GM21576 (cell line): Measurements from ENCODE around the gene RPL31.
"Not testable (repeated sequence)": the region's sequence is repeated elsewhere in the genome, so short reads cannot be mapped to it uniquely, and the experiment has no call there.

Experiments used
- ATAC-seq: cut with Tn5 transposase; IDR thresholded peaks from one replicate; pipeline ENCODE4 v1.9.1; 2021; ENCODE audit warnings: mild to moderate bottlenecking, moderate library complexity; ENCODE audit not compliant: unreplicated experiment

RPL31 gene

DNA sequence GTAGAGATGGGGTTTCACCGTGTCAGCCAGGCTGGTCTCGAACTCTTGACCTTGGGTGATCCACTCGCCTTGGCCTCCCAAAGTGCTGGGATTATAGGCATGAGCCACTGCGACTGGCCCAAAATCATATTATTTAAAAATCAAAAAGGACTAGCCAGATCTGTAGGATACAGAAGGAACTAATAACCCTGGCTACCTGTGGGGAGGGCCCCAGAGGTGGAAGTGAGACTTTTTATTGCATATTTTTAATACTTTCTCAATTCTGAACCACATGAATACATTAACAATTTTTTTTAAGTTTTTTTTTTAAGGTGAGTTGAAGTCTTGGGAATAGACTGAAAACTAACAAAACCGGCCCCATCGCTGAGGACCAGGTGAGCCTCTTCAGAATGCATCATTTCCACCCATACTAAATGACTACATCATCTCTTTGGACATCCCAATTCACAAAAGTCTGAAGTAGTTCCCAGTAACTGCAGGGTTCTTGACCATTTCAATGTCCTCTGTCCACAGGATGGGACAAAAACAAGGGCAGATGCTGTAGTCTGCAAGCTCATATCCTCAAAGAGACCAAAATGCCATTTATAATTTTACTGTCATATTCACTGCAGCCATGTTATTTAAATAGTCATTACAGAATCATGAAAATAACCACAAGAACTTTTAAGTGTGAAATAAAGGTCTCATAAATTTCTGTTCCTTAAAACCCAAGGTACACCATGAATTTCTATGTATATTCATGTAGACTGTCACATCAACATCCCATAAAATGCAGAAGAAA, 21.4 kb downstream of the RPL31 start:
- ATAC-seq = no peak

DNA sequence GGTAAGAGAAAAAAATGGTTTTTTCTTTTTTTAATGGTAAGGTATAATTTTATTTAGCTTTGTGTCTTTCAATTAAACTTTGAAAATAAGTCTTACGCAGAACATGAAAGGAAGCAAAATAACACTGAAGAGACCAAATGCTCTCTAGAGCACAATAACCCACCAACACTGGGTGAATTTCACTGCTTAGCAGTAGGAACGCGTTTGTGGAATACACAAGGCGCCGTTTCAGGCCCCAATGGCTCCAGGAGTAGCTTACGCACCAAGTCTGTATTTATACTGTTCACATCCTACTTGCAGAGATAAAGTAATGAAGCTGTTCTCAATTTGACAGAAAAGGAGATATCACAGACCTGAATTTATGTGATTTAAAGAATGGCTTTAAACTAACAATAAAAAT, 23.5 kb downstream of the RPL31 start:
- ATAC-seq = no peak

- ATAC-seq = no peak
These were observed 24.2 kb downstream of the RPL31 start for GRCh38 chr2:101026253-101026701.

- no peak for ATAC-seq
These were observed 24.9 kb downstream of the RPL31 start for GRCh38 chr2:101026923-101027469.

GRCh38 chr2:101027852-101028251, 25.8 kb downstream of the RPL31 start:
- no peak for ATAC-seq

DNA sequence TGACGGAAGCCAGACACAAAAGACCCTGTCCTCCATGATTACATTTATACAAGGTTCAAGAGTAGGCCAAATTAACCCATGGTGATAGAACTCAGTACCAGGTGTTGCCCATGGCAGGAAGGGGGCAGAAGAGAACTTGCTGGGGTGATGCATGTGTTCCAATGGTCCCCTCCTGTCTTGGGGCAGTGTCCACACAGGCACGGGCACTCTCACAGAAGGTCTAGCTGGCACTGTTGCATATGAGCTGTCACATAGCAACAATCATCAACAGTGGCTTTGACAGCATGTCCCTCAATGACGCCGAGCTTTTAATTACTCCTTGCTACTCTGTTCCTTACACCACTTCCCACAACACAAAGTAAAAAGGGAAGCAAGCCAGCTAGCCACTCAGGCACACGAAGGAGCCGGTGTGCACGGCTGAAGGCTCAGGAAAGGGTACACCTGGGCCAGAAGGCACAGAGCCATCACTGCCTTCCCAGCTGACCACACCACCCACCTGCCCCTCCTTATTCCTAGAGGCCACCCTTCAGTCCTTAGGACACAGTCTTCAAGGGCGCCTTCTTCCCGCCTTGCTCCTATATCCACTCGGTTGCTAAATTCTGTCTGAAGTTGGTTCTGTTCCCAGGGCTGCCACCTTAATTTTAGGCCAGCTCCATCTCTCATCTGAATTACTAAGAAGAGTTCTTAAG, 28.9 kb downstream of the RPL31 start:
- ATAC-seq = no peak

- no peak for ATAC-seq
These were observed 30.1 kb downstream of the RPL31 start for GRCh38 chr2:101032084-101032776.

- no peak for ATAC-seq
These were observed 34.5 kb downstream of the RPL31 start for GRCh38 chr2:101036562-101036961.

DNA sequence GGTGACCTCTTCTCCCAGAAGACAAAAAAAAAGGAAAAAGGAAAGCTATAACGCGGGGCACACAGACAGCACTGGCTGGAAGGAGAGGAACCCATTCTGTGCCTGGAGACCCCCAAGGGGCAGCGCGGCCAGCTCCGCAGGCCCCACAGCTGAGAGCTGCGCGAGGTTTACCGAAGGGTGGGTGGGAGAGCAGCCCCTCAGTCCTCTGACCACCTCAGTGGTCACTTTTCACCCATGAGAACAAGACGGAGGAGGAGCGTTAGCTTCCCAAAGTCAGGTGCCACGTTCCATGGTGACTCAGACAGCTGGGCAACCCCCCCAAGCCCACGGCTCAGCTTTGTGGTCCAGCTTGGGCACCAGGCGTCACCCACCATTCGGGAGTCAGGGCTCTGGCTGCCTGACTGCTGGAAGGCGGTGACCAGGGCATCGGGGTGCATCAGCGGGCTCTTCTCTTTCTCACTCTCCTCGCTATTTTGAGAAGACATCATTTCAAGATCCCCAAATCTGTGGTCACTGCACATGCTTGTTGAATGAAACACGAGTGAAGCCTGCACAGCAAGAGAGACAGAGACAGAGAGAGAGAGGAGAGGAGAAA, 35.2 kb downstream of the RPL31 start:
- ATAC-seq = no peak

GRCh38 chr2:101038455-101039255, 36.6 kb downstream of the RPL31 start:
- ATAC-seq = no peak

DNA sequence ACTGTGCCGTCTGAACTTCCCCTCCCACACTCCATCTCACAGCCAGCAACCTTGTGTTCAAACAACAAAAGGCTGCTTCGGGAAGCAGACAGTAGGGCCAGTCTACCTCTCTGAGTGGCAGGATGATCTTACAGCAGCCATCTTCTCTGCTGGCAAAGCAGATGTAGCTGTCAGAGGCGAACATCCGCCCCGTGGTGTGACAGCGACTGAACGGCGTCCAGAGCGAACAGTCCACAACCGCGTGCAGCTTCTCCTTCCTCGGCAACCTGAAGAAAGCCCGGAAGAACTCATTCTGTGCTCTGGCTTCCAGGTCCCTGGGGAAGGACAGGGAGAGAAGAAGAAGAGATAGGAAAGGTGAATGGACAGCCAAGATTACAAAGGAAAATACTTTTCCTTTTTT, 38.0 kb downstream of the RPL31 start:
- no peak for ATAC-seq

DNA sequence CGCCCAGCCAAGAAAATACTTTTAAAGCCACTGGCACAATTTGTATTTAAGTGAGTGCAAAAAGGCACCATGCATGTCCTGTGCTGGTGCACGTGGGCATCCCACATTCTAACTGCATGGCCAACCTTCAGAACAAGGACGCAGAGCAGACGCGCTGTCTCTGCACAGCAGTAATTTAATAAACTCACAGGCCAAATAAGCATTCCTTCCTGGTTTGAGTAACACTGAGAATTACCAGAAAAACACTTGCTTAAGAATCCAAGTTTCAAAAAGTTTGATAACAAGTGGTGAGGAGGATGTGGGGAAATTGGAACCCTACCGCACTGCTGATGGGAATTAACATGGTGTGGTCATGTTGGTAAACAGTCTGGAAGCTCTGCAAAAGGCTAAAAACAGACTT, 38.7 kb downstream of the RPL31 start:
- no peak for ATAC-seq

- no peak for ATAC-seq
These were observed 39.3 kb downstream of the RPL31 start for GRCh38 chr2:101041413-101041812.

DNA sequence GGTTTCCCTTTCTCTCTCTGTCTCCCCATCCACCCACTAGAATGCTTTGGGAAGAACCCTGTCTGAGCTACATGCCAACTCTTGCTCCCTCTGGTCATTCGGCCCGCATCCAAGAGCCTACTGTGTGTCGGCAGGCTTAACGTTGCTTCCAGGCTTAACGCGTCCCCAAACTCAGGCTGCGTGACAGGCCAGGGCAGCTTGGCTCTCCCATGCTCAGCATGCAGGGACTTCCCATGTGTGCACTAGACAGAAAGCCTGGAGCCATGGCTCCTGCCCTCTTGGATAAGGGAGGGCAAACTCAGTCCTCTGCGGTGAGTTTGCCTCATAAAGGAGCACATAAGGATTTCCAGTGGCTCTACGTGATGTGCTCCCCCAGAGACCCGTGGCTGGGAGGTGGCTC, 43.2 kb downstream of the RPL31 start:
- no peak for ATAC-seq

- no peak for ATAC-seq
These were observed 45.1 kb downstream of the RPL31 start for GRCh38 chr2:101047075-101047766.

- ATAC-seq = no peak
These were observed 45.7 kb downstream of the RPL31 start for GRCh38 chr2:101047774-101048173.

GRCh38 chr2:101048756-101049155, 46.7 kb downstream of the RPL31 start:
- no peak for ATAC-seq

GRCh38 chr2:101050886-101051285, 48.8 kb downstream of the RPL31 start:
- ATAC-seq = not testable (repeated sequence)

DNA sequence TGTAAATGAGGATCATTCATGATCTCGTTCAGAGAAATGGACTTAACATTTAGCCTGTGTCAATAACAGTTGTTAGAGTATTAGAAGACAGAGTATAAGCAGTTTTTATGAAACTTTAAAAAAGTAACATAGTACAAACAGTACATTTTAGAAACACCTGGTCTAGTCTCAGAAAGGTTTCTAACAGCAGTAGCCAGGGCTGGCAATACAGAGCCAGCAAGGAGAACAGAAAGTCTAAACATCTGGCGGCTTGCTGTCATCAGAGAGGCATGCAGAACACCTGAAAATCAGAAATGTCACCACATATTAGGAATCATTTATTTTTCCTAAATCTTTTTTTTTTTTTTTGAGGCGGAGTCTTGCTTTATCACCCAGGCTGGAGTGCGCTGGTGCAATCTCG, 50.1 kb downstream of the RPL31 start:
- no peak for ATAC-seq

- ATAC-seq = no peak
These were observed 51.0 kb downstream of the RPL31 start for GRCh38 chr2:101053117-101053516.
